SU-DHL-6 (cell line): Measurements from ENCODE around the gene SPAG9.

ENCODE experiments used
- H2AFZ ChIP-seq: fragments of 200-600 bp; sonication (generic); 2 replicates; pipeline ENCODE4 v1.6.1; 2014; ENCODE audit warnings: low read depth, mild to moderate bottlenecking, moderate library complexity, mixed read lengths, antibody characterized with exemption, low read length; ENCODE audit not compliant: severe bottlenecking
- H3F3A ChIP-seq: fragments of 200-600 bp; shearing (Covaris generic); 2 replicates; pipeline ENCODE4 v1.6.0; 2016; ENCODE audit warnings: antibody characterized with exemption, mild to moderate bottlenecking; ENCODE audit not compliant: insufficient read depth
- H3K27ac ChIP-seq: fragments of 200-600 bp; sonication (generic); 2 replicates; pipeline ENCODE4 v1.5.1; 2016; ENCODE audit warnings: low read depth, mild to moderate bottlenecking, low read length, moderate library complexity, mixed read lengths
- H3K27me3 ChIP-seq: fragments of 200-600 bp; sonication (generic), shearing (Covaris generic); 2 replicates; pipeline ENCODE4 v1.6.0; 2014; ENCODE audit warnings: mild to moderate bottlenecking, low read length
- H3K36me3 ChIP-seq: fragments of 200-600 bp; sonication (generic); 2 replicates; pipeline ENCODE4 v1.6.1; 2014; ENCODE audit warnings: mild to moderate bottlenecking, low read length, mixed read lengths
- H3K4me2 ChIP-seq: fragments of 300-600, 200-600 bp; shearing (Covaris generic), sonication (generic); 2 replicates; pipeline ENCODE4 v1.6.0; 2014; ENCODE audit warnings: low read length, low read depth, mild to moderate bottlenecking; ENCODE audit not compliant: poor library complexity, severe bottlenecking
- H3K4me3 ChIP-seq: fragments of 200-600 bp; sonication (generic); 2 replicates; pipeline ENCODE4 v1.5.1; 2014; ENCODE audit warnings: antibody characterized with exemption, low read length, mild to moderate bottlenecking, mixed read lengths; ENCODE audit not compliant: insufficient read depth, poor library complexity, severe bottlenecking
- H3K79me2 ChIP-seq: fragments of 200-600 bp; sonication (generic); 2 replicates; pipeline ENCODE4 v1.6.1; 2014; ENCODE audit warnings: mild to moderate bottlenecking, low read length, moderate library complexity; ENCODE audit not compliant: insufficient read depth
- H3K9ac ChIP-seq: fragments of 200-600 bp; sonication (generic); 2 replicates; pipeline ENCODE4 v1.7.0; 2014; ENCODE audit warnings: mild to moderate bottlenecking, low read length
- H3K9me2 ChIP-seq: fragments of 200-600 bp; sonication (generic); replicated peaks from 2 replicates; pipeline ENCODE4 v1.6.1; 2014; ENCODE audit warnings: low read length; ENCODE audit not compliant: insufficient read depth
- H3K9me3 ChIP-seq: fragments of 200-600 bp; sonication (generic); 2 replicates; pipeline ENCODE4 v1.6.1; 2014; ENCODE audit warnings: low read length, mixed read lengths; ENCODE audit not compliant: insufficient read depth
- H4K20me1 ChIP-seq: fragments of 200-600 bp; sonication (generic); 2 replicates; pipeline ENCODE4 v1.6.1; 2014; ENCODE audit warnings: low read depth, mild to moderate bottlenecking, antibody characterized with exemption, low read length, moderate library complexity, mixed read lengths
- CTCF ChIP-seq: fragments of 200-600 bp; sonication (generic); IDR thresholded peaks from one replicate; pipeline ENCODE4 v1.5.1; 2017; ENCODE audit warnings: antibody characterized with exemption, mild to moderate bottlenecking, low read length, moderate library complexity; ENCODE audit not compliant: insufficient read depth, poor library complexity, severe bottlenecking
- EZH2phosphoT487 ChIP-seq: fragments of 200-600 bp; sonication (generic), shearing (Covaris generic); conservative IDR thresholded peaks from 2 replicates; pipeline ENCODE4 v1.6.1; 2018; ENCODE audit warnings: mild to moderate bottlenecking, antibody characterized with exemption, low read length, moderate library complexity, mixed read lengths

Gene SPAG9

GRCh38 chr17:50961282-50962220, 159.1 kb downstream of the SPAG9 start:
- Histone ChIP-seq H3K36me3 (no peaks in the 10 kb centered on the region; the same call in 1 of the 2 replicates), H3K4me2 (no peak overlapping the region), H2AFZ (no peak overlapping the region), H3K9me3 (no peaks in the 10 kb centered on the region), H3F3A (no peaks in the 10 kb centered on the region), H4K20me1 (no peaks in the 10 kb centered on the region), H3K9ac (no peak overlapping the region), H3K27ac (no peak overlapping the region), H3K79me2 (no peaks in the 10 kb centered on the region), H3K4me3 (no peak overlapping the region), H3K27me3 (no peaks in the 10 kb centered on the region), H3K9me2 (no peaks in the 10 kb centered on the region)
- no peak for TF ChIP-seq CTCF
- no peak for TF ChIP-seq EZH2phosphoT487

- Histone ChIP-seq H3K9ac (no peak overlapping the region), H2AFZ (no peak overlapping the region), H3K27ac (no peak overlapping the region), H3K4me2 (no peak overlapping the region), H3K9me3 (no peaks in the 10 kb centered on the region), H3F3A (no peaks in the 10 kb centered on the region), H3K36me3 (no peaks in the 10 kb centered on the region), H3K27me3 (no peaks in the 10 kb centered on the region), H3K4me3 (no peak overlapping the region), H3K9me2 (no peaks in the 10 kb centered on the region), H3K79me2 (no peaks in the 10 kb centered on the region), H4K20me1 (no peaks in the 10 kb centered on the region)
- TF ChIP-seq CTCF (no peak), EZH2phosphoT487 (no peak)
Observed at GRCh38 chr17:50959341-50959740, 161.3 kb downstream of the SPAG9 start.

GRCh38 chr17:50957600-50958575, 162.8 kb downstream of the SPAG9 start:
- TF ChIP-seq CTCF (no peak), EZH2phosphoT487 (no peak)
- no peak overlapping the region for H3K4me3 ChIP-seq
- no peak overlapping the region for H3K9ac ChIP-seq

More at GRCh38 chr17:50957600-50958575, 162.8 kb downstream of the SPAG9 start:
- Histone ChIP-seq H3K27ac (no peak overlapping the region), H4K20me1 (no peaks in the 10 kb centered on the region), H3F3A (no peaks in the 10 kb centered on the region), H2AFZ (no peak overlapping the region), H3K79me2 (no peaks in the 10 kb centered on the region), H3K9me3 (no peaks in the 10 kb centered on the region), H3K9me2 (no peaks in the 10 kb centered on the region), H3K4me2 (no peak overlapping the region), H3K36me3 (no peaks in the 10 kb centered on the region), H3K27me3 (no peaks in the 10 kb centered on the region)
